Hematopoietic multipotent progenitor cell (in vitro differentiated cells): ENCODE data around the gene ATXN7L1. TPM values are rescaled to one million over a fixed set of nuclear protein-coding genes. Genes with fewer than 3 reads are reported as not detected.

Experiments used
- DNase-seq, 3 donors: peaks; one replicate each; pipeline ENCODE4 v3.0.0-alpha.2; 2011 to 2015; ENCODE audit warnings: low read depth in 2 of 3, low spot score in 2 of 3
- total RNA-seq: library from RNA; depleted of rRNA; stranded (reverse); fragments of >200 nt; gene quantifications from one replicate; pipeline ENCODE4 v1.2.3, GENCODE V29; 2012

Gene ATXN7L1
- total RNA-seq, 1 donor, result 7.8 TPM

DNA sequence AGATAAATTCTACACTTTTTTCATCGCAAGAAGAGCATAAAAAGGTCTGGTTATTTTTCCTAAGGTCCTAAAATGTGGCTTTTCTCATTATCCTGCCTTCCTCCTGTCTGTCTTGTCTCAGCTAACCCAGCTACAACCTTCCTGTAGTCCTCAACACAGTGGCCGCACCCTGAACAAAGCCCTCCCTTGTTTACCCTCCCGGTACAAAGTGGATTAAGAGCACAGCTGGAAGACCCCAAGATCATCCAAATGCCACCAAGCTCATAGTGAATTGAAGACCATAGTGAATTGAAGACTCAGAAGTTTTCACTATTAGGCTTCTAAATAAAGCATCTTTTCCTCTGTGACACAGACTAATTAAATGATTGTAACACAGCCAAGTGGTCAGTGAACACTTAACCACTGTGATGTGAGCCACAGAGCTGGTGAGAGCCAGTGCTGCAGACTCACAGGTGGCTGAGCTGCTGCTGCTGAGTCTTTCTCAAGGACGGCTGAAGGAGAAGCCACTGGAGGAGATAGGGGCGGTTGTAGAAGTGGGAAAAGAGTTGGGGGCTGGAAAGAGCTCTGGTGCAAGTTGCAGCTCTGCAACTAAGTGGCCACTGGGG, 123.6 kb downstream of the ATXN7L1 start:
- no peak for DNase-seq

DNA sequence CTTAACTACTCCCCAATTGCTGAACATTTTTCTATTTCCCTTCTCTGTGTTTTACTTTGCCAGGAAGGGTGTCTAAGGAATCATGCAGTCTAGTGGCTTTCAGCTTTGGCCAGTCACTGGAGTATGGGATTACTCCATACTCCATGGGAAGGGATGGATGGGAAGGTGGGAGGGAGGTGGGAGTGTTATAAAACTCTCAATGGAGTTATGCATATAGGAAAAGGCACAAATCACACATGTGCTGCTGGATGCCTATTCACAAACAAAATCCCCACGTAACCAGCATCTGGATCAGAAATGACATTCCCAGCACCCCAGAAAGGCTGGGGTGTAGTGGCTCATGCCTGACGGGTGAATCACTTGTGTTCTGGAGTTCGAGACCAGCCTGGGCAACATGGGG, 125.3 kb downstream of the ATXN7L1 start:
- no peak for DNase-seq

DNA sequence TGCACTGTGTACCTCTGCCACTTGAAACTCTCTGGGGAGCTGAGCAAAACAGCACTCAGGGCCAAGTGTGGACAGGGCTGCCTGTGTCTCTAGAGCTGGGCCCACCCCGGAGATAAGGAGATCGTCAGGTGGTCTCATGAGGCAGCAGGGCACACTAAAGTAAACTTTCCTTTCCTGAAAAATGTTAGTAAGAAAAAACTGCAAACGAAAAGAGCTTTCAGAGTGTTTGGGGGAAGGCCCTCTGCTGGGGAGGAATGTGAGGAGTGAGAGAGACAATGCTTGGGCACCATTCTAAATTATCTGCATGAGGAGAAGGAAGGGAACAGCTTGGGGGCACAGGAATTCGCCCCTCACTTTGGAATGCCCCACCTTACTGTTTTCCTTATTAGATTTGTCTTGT, 127.7 kb downstream of the ATXN7L1 start:
- peak in 1 of 3 donors; percentile 11 for DNase-seq

DNA sequence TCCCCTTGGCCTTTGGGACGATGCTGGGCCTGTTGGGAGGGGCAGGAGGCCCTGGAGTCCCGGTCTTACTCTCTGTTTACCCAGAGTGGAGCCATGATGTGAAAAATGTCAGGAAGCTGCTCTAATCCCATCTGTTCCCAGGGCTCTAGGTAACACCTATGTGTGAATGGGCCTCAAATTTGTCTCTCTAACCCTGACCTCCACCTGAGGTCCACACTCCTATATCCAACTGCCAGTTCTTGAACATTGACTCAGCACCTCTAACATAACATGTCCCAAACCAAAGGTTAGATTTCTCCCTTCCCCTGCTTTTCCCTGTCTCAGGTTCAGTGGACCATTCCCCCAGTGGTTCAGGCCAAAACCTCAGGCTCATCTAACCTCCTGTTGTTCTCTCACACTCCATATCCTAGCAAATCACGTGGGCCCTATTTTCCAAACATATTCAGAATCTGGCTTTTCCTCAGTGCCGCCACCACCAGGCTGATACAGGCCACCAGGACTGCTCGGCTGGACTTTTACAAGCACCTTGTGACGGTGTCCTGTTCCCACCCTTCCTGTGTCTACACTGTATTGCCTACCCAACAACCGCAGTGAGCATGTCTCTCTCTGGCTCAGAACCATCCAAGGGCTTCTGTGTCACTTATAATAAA, 130.6 kb downstream of the ATXN7L1 start:
- DNase-seq, result no peak

DNA sequence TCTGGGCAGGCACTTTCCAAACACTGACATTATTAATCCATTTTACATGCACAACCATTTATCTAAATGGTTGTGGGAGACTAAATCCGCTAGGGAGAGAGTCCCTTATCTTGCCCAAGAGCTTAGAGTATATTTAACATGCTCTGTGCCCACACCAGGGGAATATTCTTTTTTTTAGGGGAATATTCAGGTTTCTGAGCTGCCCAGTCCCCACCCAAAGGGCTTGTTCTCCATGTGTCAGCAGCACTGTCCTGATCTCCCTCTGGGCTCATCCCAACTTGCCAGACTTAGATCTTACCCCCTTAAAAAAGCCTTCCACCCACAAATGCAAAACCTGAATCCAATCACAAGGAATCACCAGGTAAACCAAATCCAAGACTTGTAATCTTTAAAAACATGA, 132.1 kb downstream of the ATXN7L1 start:
- no peak for DNase-seq

DNA sequence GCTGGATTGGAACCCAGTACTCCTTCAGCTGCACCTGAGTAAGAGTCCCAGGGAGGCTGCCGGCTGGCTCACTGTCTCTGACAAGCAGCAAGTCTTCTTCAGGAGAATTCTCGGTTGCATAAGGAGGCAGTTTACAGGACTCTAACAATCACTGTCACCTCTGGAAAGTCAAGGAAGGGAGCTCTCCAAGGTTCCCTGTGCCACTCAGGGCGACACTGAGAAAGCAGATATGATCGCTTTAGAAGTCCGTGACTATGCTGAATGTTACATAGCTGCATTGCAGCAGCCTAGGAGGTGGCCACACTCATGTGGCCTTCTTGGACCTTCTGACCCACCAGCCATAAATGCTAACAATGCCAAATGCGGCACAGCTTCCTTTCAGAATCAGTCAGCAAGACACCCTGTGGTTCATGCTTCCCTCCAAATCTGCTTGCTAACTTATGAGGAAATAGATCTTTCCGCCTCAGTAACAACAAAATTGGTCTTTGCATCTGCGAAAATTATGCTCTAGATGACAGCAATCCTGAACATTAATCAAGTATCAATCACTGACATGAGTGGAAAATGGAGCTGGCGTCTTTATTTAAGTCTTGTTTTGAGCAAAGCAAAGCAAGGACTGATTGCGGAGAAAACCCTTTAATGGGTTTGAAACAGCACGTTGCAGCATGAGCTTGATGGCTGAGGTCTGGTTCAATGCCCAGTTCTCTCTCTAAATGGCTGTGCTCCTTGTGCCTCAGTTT, 132.9 kb downstream of the ATXN7L1 start:
- DNase-seq, result peak in 1 of 3 donors; percentile 17

DNA sequence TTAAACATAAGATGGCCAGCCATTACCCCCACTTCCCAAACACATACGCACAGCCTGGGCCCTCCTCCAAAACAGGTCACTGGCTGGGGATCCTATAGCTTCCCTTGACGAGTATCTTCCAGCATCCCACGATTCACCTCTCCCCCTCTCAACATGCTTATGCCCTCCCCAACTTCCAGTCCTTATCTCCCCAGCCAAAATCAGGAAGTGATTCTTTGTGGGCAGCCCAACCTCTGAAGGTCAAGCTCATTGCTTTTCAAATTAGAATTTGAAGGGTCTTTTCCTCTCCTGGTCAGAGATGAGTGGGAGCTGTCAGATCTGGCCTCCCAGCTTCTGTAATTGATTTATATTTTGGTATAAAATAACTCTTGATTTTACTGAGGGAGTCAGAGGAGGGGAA, 133.6 kb downstream of the ATXN7L1 start:
- no peak for DNase-seq

DNA sequence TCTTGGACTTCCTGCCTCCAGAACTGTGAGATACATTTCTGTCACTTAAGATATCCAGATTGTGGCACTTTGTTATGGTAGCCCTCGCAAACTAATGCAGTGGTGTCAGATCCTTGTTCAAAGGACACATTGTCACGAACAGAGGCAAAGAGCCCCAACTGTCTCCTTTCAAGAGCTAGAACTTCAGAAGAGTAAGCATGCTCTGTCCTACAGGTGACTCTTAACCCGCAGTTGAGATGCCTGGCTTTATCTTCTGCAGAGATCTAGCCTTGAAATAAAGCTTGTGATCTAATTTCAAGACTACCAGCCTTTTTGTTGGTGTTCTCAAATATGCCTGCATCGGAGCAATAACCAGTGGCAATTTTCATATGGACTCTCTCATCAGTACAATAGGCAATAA, 134.4 kb downstream of the ATXN7L1 start:
- no peak for DNase-seq

DNA sequence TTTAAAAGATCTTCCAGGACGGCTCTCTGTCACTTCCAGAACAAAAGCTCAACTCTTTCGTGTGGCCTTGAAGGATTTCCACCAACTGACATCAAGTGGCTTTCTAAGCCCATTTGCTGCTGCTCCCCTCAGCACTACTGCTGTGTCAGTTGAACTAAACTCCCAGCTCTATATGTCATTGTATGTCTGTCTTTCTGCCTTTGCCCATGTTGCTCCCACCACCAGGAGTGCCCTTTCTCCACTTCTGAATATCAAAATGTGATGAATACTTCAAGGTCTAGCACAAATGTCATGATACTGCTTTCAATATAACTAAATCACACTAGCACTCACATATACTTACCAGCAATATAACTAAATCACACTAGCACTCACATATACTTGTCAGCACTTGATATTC, 138.3 kb downstream of the ATXN7L1 start:
- DNase-seq, result no peak

DNA sequence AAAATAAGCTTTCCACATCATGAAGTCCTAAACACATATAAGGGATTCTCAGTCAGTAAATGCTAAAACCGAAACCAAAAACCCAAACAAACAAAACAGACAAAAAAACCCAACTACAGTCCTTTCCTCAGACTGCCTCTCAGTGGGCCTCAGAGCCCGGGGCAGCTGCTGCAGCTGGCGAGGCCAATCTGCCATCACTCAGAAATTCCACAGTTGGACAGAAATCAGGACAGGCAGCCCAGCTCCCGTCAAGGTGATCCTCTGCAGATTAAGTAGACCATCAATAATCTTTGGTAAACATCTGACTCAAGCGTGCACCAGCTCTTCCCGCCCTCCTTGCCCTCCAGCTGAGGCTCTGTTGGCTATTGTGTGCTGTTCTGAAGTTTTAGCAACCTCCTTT, 142.2 kb downstream of the ATXN7L1 start:
- no peak for DNase-seq

DNA sequence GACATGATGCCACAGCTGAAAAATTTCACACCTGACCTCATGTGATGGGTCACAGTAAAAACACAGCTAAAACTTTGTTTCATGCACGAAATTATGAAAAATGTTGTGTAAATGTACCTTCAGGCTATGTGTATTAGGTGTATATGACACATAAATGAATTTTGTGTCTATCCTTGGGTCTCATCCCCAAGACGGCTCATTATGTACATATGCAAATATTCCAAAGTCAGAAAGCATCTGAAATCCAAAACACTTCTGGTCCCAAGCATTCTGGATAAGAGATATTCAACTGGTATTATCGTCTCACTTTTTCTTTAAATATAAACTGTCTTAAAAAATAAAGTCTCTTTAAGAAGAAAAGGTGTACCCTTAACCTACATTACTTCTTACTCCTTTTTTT, 145.4 kb downstream of the ATXN7L1 start:
- no peak for DNase-seq

DNA sequence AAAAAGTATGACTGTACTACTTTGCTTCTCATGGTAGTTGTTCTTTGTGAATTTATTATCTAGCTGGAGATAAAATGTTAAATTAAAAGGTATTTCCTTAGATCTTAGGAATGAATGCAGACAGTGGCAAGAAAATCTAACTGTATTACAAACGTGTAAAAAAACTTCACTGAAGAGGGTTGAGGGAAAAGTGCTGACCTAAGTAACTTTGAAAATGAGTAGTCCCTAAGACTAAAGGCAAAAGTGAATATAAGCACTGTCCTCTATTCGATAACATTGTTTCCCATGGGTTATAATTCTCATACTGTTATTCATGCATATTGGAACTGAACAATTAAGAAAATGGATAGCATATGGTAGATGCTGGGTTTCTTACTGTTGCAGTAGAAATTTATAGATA, 148.4 kb downstream of the ATXN7L1 start:
- DNase-seq, result no peak

DNA sequence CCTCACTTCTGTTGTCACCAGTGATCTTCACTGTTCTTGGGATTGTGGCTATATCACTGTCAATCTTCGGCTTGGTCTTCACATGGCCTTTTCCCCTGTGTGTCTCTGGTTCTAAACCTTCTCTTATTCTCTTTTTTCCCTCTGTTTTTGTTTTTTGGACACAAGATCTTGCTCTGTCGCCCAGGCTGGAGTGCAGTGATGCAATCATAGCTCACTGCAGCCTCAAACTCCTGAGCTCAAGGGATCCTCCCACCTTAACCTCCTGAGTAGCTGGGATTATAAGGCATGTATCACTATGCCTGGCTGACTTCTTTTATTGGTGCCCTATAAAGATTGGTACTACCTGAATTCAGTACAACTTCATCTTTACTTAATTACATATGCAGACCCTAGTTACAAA, 151.7 kb downstream of the ATXN7L1 start:
- DNase-seq, result no peak

DNA sequence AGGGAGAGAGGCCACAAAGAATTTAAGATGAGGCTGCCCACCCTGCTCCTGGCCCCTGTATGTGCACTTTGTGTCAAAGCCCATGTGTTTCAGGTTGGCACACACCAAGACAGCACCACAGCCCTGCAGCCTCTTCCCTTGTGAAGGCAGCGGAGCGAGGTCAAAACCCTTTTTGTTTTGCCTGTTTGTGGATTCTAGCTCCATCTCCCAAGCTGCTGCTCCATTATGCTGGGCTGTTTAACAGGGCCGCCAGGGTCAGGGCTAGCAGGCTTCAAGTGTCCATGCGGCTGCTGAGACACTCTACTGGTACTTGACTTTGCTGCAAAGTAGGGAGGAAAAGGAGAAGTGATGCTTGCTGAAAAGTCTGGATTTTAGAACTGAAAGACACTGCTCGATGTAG, 152.8 kb downstream of the ATXN7L1 start:
- no peak for DNase-seq

DNA sequence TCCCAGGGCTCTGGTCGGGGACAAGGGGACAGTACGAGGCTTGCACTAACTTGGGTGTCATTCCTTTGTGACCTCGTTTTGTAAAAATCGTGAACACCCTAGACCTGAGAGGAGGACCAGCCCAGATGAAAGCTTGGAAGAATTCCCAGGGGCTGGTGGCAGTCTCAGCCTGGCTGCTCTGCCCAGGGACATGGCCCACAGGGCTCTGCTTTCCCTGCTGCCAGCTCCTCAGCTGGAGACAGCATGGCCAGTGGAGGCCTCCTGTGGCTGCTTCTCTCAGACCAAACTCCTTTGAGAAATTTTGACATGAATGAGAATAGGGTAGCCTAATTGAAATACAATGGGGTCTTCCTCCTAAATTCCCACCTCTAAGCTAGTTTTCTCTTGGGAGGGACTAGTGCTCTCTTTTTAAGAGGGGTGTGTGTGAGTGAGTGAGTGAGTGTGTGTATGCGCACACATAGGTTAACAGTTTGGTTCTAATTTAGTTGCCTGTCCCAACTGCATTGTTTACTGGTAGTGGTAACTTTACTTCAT, 154.8 kb downstream of the ATXN7L1 start:
- DNase-seq, result no peak

DNA sequence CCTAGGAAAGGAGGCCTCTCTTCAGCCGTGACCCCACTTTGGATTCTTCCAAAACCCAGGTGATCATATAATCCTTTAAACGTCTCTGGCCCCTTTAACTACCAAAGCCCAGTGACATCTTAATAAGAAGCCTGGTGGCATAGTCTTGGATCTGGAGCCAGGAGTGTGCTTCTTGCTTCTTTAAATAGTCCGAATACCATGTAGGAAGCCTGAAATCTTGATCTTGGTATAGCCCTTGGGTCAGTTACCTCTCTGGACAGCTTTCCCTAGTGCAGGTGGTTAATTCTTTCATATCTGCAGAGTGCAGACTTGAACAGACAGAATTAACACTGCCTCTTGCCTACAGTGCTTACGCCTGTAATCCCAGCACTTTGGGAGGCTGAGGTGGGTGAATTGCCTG, 156.5 kb downstream of the ATXN7L1 start:
- no peak for DNase-seq

DNA sequence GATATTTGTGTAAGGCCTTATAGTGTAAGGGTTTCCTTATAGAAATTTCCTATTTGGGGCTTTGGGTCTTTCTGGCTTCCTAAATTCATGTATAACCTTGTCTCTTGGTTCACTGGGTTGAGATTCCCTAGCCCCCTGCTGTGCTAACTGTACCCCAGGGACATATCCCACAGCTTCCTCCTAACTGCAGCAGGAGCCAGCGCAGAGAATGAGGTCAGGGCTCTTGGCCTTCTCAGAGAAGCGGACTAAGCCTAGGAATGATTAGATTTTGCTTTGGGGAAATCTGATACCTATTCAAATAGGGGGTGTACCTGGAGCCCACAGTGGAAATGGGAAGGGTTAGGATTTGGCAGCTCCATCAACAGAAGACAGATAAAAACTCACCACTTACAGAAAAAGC, 157.0 kb downstream of the ATXN7L1 start:
- no peak for DNase-seq

DNA sequence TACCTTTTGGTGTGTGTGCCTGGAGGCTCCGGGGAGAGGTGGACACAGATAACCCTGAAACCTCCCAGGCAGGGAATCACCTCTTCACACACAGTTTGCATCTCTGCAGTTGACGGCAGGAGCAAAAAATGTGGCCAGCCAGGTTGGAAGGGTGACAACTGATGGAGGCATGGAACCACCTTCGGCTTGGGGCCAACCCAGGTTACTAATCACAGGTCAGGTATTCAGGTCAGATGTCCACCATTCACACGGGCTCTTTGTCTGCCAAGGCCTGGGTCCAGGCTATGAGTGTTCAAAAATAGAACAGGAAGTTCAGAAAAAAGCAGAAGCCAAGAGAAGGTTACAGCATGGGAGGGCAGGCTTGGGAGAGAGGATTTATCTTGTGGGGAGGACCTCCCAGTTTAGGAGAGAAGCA, 157.9 kb downstream of the ATXN7L1 start:
- peak in 1 of 3 donors; percentile 29 for DNase-seq

DNA sequence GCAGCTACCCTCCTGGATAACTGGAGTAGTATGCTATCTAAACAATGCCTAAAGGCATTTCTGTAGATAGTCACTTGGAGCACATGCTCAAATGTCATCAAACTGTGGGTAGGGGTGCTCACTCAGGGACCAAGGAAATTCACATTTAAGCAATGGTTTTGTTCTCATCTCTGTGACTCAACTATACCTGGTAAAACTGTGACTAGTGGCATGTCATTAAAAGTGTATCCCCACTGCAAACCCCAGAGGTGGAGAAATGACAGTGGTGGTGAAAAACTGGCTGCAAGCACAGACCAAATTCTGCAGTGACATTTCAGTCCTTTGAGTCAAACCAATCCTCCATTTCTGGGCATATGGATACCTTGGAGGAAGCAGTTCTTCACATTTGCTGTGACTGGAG, 160.9 kb downstream of the ATXN7L1 start:
- DNase-seq, result no peak

DNA sequence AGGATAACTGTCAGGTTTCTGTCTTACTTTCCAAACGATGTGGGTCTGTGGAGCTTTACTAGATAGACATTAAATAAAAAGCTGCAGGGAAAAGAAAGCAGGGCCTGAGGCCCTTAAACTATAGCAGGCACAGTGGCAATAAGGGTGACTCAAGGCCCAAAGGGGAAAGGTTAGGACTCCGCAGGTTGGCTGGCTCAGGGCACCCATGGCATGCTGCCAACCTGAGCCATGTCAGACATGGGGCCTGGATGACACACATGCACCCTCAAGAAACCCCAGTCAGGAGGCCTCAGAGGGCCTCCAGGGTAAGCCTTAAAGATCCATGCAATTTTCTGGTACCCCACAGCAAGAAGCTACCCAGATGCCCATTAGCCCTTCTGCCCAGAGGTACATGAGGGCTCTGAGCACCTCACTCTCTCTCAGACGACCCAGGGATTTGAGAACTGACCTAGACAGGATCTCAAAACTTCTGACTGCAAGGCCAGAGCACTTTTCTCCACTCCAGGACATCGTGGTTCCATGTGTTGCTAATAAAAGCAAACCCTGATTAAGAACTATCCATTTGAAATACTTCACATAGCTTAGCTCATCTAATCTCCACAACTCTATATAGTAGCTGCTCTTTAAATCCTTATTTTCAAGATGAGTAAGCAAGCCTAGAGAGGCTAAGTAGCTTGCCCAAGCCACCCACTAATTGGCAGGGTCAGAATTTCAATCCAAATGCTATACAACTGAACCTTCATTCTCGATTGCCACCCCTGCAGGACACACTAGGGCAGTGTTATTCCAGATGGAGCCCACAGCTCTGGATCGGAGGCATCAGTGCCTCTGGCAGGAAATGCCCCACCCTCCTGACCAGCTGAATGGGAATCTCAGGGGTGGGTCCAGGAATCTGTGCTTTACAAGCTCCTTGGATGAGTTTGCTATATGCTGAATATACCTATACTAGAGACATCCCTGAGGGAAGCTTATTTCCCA, 162.6 kb downstream of the ATXN7L1 start:
- no peak for DNase-seq

DNA sequence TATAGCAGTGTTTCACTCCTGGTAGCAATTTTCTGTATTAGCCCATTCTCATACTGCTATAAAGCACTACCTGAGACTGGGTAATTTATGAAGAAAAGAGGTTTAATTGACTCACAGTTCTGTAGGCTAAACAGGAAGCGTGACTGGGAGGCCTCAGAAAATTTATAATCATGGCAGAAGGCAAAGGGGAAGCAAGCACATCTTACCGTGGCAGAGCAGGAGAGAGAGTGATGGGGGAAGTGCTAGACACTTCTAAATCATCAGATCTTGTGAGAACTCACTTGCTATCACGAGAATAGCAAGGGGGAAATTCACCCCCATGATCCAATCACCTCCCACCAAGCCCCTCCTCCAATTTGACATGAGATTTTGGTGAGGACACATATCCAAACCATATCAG, 163.5 kb downstream of the ATXN7L1 start:
- DNase-seq, result peak in 1 of 3 donors; percentile 34
